Chondrocyte (in vitro differentiated cells): ENCODE measurements around the gene EME2. TPM values are rescaled to one million over a fixed set of nuclear protein-coding genes. Genes with fewer than 3 reads are reported as not detected.
"Not testable (repeated sequence)": the region's sequence is repeated elsewhere in the genome, so short reads cannot be mapped to it uniquely, and the experiment has no call there.

Experiments
- DNase-seq: peaks from one replicate; pipeline ENCODE4 v3.0.0; 2021; ENCODE audit warnings: mixed read lengths, low spot score
- H3K27ac Mint-ChIP-seq: one replicate; pipeline ENCODE4 v1.8.0; 2021; ENCODE audit warnings: mild to moderate bottlenecking, moderate library complexity, mixed read lengths; ENCODE audit not compliant: unreplicated experiment
- H3K27me3 Mint-ChIP-seq: 2 replicates; pipeline ENCODE4 v1.8.0; 2021; ENCODE audit warnings: low read depth, mixed read lengths
- H3K36me3 Mint-ChIP-seq: 2 replicates; pipeline ENCODE4 v1.8.0; 2021; ENCODE audit warnings: low read depth, mixed read lengths
- H3K4me1 Mint-ChIP-seq: 2 replicates; pipeline ENCODE4 v1.8.0; 2021; ENCODE audit warnings: low read depth, mild to moderate bottlenecking, mixed read lengths
- H3K4me3 Mint-ChIP-seq: one replicate; pipeline ENCODE4 v1.8.0; 2021; ENCODE audit warnings: mild to moderate bottlenecking, moderate library complexity, mixed read lengths; ENCODE audit not compliant: unreplicated experiment
- H3K9me3 Mint-ChIP-seq: 2 replicates; pipeline ENCODE4 v1.8.0; 2021; ENCODE audit warnings: low read depth, mixed read lengths
- total RNA-seq: library from RNA; stranded (reverse); gene quantifications from 3 replicates; pipeline ENCODE4 v1.2.1, GENCODE V29; 2021
- TF ChIP-seq, protein P1 (sequence below): fragments of 200-600 bp; sonication (generic); IDR thresholded peaks from 2 replicates; pipeline ENCODE4 v1.5.0; 2021; ENCODE audit warnings: antibody characterized with exemption, mild to moderate bottlenecking, moderate library complexity

The EME2 gene
- total RNA-seq, 1 donor from 2014 or later: 16.9 TPM

DNA sequence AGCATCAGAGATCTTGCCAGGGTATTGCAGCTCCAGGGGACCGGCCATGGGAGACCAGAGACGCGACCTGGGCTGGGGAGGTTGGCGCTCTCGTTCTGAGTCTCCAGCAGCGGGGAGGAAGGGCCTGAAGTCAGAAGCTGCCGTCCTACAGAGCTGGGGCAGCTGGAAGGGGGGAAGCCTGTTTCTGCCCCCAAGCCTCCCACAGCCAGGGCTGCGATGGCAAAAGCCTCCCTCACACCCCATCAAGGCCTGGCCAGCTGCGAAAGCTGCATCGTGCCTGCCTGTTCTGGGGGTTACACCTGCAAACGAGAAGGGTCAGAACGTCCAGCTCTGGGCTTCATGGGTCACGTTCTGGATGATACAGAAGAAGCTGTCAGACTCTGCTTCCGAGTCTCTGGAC, 40.5 kb upstream of the EME2 start:
- no peak overlapping the region for H3K4me3 Mint-ChIP-seq
- no peaks in the 10 kb centered on the region for H3K4me1 Mint-ChIP-seq
- H3K9me3 Mint-ChIP-seq: no peaks in the 10 kb centered on the region
- TF ChIP-seq, protein P1, sequence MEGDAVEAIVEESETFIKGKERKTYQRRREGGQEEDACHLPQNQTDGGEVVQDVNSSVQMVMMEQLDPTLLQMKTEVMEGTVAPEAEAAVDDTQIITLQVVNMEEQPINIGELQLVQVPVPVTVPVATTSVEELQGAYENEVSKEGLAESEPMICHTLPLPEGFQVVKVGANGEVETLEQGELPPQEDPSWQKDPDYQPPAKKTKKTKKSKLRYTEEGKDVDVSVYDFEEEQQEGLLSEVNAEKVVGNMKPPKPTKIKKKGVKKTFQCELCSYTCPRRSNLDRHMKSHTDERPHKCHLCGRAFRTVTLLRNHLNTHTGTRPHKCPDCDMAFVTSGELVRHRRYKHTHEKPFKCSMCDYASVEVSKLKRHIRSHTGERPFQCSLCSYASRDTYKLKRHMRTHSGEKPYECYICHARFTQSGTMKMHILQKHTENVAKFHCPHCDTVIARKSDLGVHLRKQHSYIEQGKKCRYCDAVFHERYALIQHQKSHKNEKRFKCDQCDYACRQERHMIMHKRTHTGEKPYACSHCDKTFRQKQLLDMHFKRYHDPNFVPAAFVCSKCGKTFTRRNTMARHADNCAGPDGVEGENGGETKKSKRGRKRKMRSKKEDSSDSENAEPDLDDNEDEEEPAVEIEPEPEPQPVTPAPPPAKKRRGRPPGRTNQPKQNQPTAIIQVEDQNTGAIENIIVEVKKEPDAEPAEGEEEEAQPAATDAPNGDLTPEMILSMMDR: no peak
- no peaks in the 10 kb centered on the region for H3K27me3 Mint-ChIP-seq
- H3K36me3 Mint-ChIP-seq: peaks cover 13% of the 10 kb centered on the region
- H3K27ac Mint-ChIP-seq: no peak overlapping the region
- no peak for DNase-seq

- H3K27me3 Mint-ChIP-seq, H3K36me3 Mint-ChIP-seq, H3K27ac Mint-ChIP-seq, DNase-seq, H3K4me1 Mint-ChIP-seq, H3K4me3 Mint-ChIP-seq, H3K9me3 Mint-ChIP-seq: not testable (repeated sequence)
These were observed 40.0 kb upstream of the EME2 start for GRCh38 chr16:1732551-1732987.

DNA sequence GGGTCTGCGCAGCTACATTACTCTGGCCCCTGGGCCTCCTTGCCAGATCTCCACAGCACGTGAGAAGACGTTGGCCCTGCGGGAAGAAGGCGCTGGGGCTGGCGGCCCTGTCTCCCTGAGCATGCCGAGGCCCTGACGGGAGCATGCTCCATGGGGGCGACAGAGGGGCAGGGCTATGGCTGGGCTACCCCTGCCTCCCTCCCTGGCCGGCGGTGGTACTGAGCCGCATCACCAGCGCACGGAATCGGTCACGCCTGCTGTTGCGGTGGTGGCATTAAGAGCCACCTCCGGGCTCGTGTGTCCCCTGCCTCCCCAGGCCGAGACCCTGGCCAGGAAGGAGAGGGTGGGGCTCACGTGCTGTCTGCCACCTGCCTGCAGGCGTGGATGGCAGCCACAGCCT, 38.5 kb upstream of the EME2 start:
- no peaks in the 10 kb centered on the region for H3K4me1 Mint-ChIP-seq
- no peaks in the 10 kb centered on the region for H3K27me3 Mint-ChIP-seq
- H3K27ac Mint-ChIP-seq: no peak overlapping the region
- peaks cover 2% of the 10 kb centered on the region for H3K36me3 Mint-ChIP-seq
- TF ChIP-seq, protein P1: no peak
- H3K4me3 Mint-ChIP-seq: no peak overlapping the region
- no peaks in the 10 kb centered on the region for H3K9me3 Mint-ChIP-seq
- no peak for DNase-seq

GRCh38 chr16:1734816-1735215, 37.8 kb upstream of the EME2 start:
- no peaks in the 10 kb centered on the region for H3K27me3 Mint-ChIP-seq
- TF ChIP-seq, protein P1: no peak
- DNase-seq: no peak
- H3K36me3 Mint-ChIP-seq: peaks cover 2% of the 10 kb centered on the region
- no peak overlapping the region for H3K4me3 Mint-ChIP-seq
- H3K27ac Mint-ChIP-seq: no peak overlapping the region
- H3K9me3 Mint-ChIP-seq: no peaks in the 10 kb centered on the region
- no peaks in the 10 kb centered on the region for H3K4me1 Mint-ChIP-seq

- peaks cover 11% of the 10 kb centered on the region for H3K4me1 Mint-ChIP-seq
- H3K36me3 Mint-ChIP-seq: peaks cover 2% of the 10 kb centered on the region
- no peak for DNase-seq
- H3K27me3 Mint-ChIP-seq: no peaks in the 10 kb centered on the region
- TF ChIP-seq, protein P1: no peak
- no peak overlapping the region for H3K4me3 Mint-ChIP-seq
- no peaks in the 10 kb centered on the region for H3K9me3 Mint-ChIP-seq
- H3K27ac Mint-ChIP-seq: no peak overlapping the region
These were observed 32.4 kb upstream of the EME2 start for GRCh38 chr16:1740234-1740633.

DNA sequence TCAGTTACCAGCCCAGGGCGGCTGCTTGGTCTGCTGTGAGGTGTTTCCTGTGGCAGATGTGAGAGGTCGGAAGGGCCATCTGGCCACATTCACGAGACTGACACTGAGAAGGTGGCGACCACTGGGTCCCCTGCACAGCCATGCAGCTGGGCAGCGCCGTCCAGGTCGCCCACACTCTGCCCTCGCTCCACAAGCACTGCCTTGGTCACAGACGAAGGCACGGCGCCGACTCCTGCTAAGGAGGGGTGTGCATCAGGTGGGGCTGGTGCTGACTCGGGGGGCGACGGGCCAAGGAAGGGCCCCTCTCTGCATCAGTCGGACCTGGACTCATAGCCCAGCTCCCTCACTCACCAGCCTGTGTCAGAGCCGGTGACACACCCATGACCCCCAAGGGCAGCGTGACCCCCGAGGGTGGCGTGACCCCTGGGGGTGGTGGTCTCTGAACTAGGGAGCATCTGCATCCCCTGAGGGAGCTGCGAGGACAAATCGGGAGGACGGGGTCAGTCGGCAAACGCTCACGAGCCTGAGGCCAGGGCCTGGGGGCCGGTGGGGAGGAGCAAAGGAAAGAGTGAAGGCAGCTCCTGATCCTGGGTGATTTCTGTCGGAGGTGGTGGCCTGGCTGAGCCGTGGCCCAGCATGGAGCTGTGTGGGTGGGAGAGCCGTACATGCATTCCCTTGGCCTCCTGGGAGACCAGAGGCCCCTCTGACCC, 31.7 kb upstream of the EME2 start:
- peaks cover 18% of the 10 kb centered on the region for H3K4me1 Mint-ChIP-seq
- peak; percentile 86 for DNase-seq
- no peak overlapping the region for H3K27ac Mint-ChIP-seq
- H3K36me3 Mint-ChIP-seq: peaks cover 2% of the 10 kb centered on the region
- no peaks in the 10 kb centered on the region for H3K9me3 Mint-ChIP-seq
- TF ChIP-seq, protein P1: no peak
- no peaks in the 10 kb centered on the region for H3K27me3 Mint-ChIP-seq
- no peak overlapping the region for H3K4me3 Mint-ChIP-seq
